ENCODE results near the gene DOCK7.

DNA sequence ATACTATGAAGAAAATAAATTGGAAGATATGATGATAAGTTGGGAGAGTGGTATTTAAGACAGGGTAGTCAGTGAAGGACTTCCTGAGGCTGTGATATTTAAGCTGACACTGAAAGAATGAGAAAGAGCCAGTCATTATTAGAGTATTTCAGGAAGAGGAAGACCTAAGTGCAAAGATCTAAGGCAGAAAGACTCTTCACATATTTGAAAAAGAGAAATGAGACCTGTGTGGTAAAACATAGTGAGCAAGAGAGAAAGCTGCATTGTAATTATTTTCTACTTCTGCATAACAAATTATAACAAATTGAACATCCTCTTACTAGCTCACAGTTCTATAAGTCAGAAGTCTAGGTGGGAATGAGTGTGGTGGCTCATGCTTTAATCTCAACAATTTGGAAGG, 34.6 kb upstream of the DOCK7 start:
- TF ChIP-seq POLR2AphosphoS5 (IDR thresholded peaks at IDR 0.05; ENCODE audit: borderline replicate concordance, low read depth, low read length) (no peak), EZH2 (IDR thresholded peaks at IDR 0.05) (no peak)
